Limb (tissue), 2 donors: ENCODE results near the gene SH3GL1.
A peak's percentile ranks its signal among the peaks of the same experiment; 100 is the strongest.

Experiments used
- DNase-seq, 2 donors: peaks; one replicate each; pipeline ENCODE4 v3.0.0-alpha.2; 2016; ENCODE audit errors: extremely low spot score in 2 of 2

The SH3GL1 gene

DNA sequence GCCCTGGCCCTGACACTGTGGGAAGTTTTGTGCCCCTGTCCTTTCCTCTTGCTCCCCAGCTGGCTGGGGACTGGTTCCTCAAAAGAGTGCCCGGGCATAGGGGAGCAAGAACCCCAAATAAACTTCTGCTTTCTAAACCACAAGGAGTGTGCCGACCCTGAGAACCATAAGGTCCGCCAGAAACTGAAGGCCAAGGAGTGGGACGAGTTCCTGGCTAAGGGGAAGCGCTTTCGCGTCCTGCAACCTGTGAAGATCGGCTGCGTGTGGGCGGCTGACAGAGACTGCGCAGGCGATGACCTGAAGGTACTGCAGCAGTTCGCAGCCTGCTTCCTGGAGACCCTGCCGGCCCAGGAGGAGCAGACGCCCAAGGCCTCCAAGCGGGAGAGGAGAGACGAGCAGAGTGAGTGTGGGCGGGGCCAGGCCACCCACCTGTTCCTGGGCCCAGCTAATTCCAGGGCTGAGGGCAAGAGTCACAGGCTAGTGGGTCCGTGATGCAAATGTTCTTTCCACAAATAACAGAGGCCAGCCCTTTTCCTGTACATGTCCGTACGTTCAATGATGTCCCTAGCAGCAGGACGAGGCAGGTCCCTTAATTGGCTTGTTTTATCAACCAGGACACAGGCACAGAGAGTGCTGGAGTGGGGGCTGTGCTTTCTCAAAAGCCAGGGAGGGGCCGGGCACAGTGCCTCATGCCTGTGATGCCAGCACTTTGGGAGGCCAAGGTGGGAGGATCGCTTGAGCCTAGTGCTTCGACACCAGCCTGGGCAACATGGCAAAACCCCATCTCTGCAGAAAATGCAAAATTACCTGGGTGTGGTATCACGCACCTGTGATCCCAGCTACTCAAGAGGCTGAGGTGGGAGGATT lies 31.7 kb upstream of the SH3GL1 start:
- no peak for DNase-seq

DNA sequence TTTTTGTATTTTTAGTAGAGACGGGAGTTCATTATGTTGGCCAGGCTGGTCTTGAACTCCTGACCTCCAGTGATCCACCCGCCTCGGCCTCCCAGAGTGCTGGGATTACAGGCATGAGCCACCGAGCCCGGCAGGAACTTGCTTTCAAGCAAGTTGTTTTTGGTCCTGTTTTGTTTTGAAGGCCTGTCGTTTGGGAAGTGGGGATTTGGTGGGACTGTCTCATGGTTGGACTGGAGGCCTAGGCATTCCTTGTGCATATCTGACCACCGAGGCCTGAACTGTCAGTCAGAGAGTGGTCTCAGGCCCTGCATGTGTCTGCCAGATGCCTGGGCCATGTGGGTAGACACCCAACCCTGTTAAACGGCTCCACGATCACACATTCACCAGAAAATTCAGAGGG lies 30.9 kb upstream of the SH3GL1 start:
- no peak for DNase-seq

DNA sequence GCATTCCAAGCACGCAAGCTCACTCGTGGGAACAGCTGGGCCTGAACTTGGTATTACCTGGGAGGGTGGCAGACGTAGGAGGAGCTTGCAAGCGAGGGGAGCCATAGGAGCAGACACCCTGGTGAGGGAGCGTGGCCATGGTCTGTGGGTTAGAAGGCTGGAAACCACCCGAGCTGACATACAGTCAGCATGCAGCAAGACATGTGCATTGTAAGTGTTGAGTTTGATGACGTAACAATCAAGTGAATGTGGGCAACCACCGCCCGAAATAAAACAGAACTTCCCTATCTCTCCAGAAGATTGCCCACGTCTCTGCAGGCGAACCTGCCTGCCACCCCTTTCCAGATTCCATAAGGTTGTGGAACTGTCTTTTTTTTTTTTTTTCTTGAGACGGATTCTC lies 30.4 kb upstream of the SH3GL1 start:
- no peak for DNase-seq

DNA sequence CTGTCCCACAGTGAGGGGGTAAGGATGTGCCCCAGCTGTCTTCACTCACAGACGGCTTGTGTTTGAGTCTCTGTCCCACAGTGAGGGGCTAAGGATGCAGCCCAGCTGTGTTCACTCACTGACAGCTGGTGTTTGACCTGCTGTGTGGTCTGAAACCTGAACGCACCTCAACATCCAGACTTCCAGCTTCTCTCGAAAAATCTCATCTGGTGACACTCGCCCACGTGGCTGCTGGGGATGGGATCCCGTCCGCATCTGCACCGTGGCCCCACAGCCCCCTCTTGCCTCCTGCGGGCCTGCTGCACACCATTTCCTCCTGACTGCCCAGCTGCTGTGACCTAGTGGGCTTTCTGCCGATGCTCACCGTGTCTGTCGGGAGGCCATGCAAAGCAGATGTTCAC lies 29.4 kb upstream of the SH3GL1 start:
- no peak for DNase-seq

DNA sequence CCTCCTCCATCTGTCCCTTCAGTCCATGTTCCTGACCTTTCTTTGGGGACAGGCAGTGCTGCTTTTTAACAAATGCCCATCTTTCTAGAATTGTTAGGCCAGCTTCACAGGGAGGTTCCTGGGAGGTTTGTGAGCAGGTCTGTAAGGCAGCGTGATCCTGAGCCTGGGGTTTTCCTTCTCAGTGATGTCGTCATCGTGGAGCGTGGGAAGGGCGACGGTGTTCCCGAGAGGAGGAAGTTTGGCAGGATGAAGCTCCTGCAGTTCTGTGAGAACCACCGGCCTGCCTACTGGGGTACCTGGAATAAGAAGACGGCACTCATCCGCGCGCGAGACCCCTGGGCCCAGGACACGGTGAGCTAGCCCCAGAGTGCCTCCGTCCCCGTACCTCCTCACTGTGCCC lies 28.9 kb upstream of the SH3GL1 start:
- DNase-seq: no peak

DNA sequence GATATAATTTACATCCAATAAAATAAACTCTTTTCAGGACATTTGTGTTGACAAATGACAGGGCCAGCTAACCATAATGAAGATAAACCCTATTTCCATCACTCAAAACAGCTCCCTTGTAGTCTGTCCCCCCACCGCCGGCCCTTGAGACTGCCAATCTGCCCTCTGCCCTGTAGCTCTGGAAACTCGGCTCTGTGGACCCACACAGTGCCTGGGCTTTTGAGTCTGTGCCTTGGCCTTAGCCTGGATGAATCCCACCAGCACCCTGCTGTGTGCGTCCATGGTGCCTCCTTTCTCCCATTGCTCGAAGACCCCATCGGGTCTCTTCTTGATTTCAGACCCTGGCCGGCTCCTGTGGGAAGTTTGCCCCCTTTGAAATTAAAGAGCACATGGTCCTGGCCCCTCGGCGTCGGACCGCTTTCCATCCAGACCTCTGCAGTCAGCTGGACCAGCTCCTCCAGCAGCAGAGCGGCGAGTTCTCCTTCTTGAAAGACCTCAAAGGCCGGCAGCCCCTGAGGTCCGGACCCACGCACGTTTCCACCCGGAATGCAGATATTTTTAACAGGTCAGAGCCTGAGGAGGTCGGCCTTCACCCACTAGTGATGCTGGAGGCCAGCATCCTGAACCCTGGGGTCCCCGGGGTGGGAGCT lies 28.1 kb upstream of the SH3GL1 start:
- no peak for DNase-seq

DNA sequence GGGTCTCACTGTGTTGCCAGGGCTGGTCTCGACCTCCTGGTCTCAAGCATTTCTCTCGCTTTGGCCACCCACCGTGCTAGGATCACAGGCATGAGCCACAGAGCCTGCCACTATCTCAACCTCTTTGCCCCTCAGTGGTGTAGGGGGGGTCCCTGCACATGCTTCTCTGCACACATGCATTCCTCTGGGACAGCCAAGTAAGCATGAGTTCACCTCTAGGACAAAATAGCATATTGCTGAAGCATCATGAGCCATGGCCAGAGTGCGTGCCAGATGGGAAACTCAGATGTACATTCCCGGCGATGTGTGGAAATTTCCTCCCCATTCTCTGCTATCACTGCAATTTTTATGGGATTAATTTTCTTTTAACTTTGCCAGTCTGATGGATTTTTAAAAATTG lies 25.2 kb upstream of the SH3GL1 start:
- DNase-seq: no peak

DNA sequence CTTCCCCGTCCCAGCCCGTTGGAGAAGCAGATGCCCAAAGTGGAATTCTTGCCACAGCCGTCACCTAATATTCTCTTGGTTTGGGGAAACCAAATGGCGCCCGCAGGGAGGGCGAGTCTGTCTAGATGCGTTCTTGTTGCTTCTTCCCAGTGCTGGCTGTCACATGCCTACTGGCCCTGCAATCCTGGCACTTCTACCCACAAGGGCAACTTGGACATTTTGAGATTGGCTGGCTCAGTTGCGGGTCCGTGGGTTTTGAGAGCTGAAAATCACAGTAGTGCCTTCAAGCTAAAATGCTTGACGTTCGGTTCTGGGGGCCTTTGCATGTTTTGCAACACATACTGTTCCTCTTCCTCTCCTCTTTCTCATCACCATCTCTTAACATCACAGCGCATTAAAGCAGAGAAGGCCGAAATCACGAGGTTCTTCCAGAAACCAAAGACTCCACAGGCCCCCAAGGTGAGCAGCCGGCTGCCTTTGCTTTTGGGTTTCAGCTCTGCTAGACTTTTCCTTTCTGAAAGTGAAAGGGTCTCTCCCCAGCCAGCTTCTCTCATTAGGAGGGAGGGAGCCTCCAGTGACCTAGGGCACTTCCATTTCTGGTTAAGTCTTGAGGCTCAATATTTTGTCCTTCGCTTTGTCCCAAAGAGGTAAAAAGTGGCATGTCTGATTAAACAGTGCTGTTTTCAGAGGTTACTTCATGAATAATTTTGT lies 23.2 kb upstream of the SH3GL1 start:
- no peak for DNase-seq

DNA sequence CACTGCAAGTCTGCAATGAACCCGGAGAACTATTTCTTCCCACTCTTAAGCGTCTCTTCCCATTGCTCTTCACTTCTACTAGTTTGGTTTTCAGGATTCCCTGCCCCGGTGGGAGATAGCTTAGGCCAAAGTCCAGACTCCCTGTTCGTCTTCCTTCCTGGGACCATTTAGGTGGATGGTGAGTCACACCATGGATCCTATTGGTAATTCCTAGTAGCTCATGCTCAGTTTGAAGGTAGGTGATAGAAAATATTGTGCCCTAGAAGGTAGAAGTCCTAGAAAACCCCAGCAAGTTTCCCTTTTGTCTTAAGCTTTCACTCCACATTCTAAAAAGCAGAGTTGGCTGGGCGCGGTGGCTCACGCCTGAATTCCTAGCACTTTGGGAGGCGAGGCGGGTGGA lies 15.9 kb upstream of the SH3GL1 start:
- DNase-seq: no peak

DNA sequence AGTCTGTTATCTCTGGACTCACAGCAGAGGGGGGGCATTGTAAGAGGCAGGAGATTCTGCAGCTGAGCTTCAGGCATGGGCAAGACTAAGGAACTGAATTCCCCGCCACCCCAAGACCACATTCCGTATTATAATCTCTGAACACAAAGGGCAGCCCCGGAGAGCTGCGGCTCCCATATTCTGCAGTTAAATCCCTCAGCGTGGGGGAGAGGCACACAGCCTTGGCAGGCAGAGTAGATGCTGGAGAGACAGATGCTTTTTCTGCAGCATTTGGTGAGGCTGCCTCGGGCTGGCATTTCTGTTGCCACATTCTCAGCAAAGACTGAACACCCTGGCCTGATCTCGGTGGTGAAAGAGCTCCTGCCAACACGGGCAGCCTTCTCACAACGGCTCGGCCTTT lies 15.0 kb upstream of the SH3GL1 start:
- DNase-seq: no peak

DNA sequence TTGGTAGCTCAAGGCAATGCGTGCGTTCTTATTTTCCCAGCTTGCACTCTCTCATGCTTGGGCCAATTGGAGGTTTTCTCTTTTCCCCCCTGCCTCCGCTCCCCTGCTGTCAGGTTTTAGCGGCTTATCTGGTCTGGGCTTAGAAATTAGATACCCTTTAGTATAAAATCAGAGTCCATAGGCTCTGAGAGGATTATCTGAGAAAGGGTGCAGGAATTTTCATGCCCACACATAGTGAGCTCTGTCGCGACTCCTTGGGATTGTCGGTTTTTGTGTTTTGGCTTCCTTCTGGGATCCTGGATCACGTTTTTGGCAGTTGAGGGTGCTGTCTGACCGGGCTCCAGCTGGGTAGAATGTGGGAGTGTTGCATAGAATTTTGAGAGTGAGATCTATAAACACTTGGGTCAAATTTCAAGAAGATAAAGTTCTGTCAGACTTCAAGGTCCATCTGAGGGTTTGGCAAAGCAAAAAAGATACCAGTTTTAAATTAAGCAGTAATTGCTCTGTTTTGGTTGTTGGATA lies 14.5 kb upstream of the SH3GL1 start:
- DNase-seq: no peak

DNA sequence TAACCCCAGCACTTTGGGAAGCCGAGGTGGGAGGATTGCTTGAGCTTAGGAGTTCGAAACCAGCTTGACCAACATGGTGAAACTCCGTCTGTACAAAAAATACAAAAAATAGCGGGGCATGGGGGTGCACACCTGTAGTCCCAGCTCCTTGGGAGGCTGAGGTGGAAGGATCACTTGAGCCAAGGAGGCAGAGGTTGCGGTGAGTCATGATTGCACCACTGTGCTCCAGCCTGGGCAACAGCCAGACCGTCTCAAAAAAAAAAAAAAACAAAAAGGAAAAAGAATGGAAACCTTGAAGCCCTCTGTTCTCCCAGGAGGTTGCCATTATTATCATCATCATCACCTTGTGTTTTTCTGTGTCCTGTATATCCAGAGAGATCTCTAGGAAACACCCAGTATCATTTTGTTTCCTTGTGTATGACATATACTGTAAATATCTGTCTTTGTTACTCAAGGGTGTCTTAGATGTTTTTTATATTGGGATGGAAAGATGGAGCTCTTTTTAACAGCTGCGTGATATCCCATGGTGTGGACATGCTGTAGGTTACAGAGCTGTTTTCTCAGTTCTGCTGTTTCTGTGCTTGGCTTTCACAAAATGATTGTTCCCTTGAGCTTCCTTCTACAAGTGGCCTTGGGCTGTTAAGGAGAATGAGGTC lies 13.9 kb upstream of the SH3GL1 start:
- no peak for DNase-seq

DNA sequence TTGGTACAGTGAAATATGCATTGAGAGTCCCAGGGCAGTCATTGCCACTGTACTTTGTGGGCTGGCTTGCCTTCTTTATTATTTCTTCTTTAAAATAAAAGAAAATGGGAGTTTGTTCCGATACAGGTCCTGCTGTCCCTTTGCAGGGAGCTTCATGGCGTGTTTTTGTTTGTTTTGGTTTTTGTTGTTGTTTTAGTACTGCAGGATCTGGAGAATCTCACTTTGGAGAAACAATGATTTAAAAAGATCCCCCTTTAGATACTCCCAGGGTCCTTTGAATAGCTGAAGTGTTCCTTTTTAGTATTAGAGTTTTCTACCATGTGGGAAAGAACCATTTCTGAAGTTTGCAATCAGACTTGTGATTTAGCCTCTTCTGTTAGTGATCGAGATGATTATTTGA lies 13.2 kb upstream of the SH3GL1 start:
- DNase-seq: no peak

DNA sequence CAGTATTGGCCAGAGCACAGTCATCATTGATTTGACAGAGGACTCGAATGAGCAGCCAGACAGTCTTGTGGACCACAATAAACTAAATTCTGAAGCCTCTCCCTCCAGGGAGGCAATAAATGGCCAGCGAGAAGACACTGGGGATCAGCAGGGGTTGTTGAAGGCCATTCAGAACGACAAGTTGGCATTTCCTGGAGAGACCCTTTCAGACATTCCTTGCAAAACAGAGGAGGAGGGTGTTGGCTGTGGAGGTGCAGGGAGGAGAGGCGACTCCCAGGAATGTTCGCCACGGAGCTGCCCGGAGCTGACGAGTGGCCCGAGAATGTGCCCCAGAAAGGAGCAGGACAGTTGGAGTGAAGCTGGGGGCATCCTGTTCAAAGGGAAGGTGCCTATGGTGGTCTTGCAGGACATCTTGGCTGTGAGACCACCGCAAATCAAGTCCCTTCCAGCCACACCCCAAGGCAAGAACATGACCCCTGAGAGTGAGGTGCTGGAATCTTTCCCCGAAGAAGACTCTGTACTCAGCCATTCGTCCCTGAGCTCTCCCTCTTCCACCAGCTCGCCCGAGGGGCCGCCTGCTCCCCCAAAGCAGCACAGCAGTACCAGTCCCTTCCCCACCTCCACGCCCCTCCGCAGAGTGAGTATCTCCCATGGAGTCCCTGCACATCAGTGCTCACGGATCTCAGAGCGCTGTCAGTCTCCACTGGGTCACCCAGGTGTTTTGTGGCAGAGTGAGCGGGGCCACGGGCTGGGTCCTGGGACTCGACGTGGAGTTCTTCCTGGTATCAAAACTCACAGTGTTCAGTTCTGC lies 9.0 kb upstream of the SH3GL1 start:
- DNase-seq: no peak

DNA sequence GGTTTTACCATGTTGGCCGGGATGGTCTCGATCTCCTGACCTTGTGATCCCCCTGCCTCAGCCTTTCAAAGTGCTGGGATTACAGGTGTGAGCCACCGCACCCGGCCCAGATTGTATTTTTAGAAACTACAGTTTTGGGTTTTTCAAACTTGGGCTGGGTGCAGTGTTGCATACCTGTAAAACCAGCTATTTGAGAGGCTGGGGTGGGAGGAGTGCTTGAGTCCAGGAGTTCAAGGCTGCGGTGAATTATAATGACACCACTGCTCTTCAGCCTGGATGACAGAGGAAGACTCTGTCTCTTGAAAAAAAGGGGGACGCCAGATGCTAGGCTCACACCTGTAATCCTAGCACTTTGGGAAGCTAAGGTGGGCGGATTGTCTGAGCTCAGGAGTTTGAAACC lies 6.3 kb upstream of the SH3GL1 start:
- no peak for DNase-seq

DNA sequence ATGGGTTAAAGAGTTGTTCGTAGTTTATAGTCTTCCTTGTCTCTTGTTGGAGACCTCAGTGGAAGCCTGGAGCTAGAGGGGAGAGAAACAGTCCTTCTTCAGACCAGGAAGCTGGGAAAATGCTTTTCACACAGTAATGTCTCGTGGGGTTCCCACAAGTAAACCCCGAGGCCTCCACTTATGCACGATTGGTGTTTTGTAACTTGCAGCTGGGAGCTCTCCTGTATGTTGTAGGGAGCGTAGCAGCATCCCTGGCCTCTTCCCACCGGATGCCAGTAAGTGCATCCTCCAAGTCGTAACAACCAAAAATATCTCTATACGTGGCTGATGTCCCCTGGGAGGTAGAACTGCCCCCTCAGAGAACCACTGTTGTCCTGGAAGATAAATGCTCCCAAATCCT lies 5.6 kb upstream of the SH3GL1 start:
- DNase-seq: no peak

DNA sequence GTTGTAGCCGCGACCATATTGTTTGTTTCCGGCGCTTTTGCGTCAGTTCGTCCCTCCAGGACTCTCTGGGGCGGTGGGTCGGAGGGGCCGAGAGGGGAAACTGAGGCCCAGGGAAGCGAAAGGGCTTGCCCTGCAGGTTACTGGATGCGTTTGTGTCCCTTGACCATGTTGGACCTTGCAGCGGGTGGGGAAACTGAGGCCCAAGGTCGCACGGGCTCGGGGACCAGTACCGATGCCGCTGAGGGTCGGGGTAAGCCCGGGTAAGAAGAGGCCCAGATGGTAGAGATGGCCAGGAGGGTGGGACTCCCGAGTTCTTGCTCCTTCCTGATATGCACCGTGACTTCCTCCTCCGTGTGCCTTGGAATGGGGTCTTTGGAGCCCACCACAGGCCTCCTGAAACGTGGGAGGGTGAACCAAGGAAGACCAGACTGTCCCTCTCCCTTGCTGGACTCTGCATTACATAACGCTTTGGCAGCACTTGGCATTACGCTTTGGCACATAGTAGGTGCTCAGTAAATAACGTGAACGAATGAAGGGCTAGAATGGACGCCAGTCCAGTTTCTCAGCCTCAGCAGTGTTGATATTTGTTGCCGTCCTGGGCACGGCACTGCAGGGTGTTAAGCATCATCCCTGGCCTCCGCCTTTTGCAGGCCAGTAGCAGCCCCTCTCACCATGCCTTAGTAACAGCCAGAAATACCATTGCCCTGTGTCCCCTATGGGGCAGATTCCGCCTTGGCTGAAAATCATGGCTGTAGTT lies 2.8 kb upstream of the SH3GL1 start:
- no peak for DNase-seq

DNA sequence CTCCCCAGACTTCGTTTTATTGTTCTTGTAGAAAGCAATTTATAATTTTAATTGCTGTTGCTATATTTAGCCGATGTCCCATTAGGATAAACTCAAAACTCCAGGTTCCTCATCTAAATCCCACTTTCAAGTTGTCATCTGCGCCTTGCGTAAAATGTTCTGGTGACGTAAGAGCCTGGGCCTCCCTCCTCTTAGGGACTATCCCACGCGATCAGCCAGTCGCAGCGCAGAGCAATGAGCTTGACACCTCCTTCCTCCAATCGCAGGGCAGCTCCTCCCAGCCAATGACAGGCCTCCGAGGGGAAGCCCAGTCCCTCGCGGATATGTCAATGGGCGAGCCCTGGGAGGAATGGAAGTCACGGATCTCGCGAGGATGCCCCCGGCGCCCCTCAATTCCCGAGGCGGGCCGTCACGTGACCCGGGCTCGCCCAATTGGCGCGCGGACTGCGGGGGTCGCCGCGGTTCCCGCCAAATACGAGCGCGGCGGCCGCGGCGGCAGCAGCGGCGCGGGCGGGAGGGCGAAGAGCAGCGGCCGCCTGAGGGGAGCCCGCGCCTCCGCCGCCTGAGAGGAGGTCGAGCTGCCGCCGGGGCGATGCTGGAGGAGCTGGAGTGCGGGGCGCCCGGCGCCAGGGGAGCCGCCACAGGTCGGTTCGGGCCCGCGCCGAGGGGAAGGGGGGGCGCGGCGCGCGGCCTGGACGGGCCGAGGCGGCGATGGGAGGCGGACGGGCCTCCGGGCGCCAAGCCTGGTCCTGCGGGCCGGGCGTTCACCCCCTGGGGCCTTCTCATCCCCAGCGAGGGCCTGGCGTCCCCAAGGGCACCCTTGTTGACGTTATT lies 2.0 kb upstream of the SH3GL1 start, which contains the start of gene CHAF1A:
CHAF1A (plus strand) TSS at position 470 of the 834 bp plus-strand sequence; CDS start at position 593, 123 bp downstream.
- DNase-seq: peak; percentile 99 to 100

DNA sequence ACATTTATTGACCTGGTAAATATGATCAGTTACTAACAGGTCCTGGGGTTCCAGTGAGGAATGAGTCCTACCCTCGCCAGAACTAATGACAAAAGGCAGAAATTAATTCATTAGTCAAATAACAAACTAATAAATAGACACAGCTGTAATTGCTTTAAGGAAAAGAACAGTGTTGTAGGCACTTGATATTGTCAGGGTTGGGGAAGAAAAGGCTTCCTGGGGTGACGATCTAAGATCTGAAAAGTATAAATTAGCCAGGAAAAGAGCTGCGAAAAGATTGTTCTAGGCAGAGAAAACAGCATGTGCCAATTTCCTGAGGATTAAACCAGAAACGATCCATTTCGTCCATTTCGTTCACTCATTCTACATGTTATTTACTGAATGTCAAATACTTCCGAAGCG lies 1.4 kb upstream of the SH3GL1 start:
- DNase-seq: no peak
